SK-N-SH (cell line): ENCODE results near the gene TWNK.

Experiments
- EP300 ChIP-seq, 2 experiments: IDR thresholded peaks; 2 replicates each; pipeline versions ENCODE4 v1.4.0 to v1.6.1; 2012; ENCODE audit warnings: borderline replicate concordance in 1 of 2, low read depth in 1 of 2, low read length in 1 of 2
- EZH2phosphoT487 ChIP-seq: fragments of 200-600 bp; sonication (generic); IDR thresholded peaks from 2 replicates; pipeline ENCODE4 v1.6.1; 2017; ENCODE audit warnings: low read depth, mixed run types, mild to moderate bottlenecking, antibody characterized with exemption, moderate library complexity, borderline replicate concordance
- GABPA ChIP-seq: IDR thresholded peaks from 2 replicates; pipeline ENCODE4 v1.4.0; 2012; ENCODE audit warnings: low read depth, mild to moderate bottlenecking
- NFIC ChIP-seq: IDR thresholded peaks from 2 replicates; pipeline ENCODE4 v1.4.0; 2012; ENCODE audit warnings: borderline replicate concordance
- POLR2AphosphoS5 ChIP-seq: IDR thresholded peaks from 2 replicates; pipeline ENCODE4 v1.6.1; 2012; ENCODE audit warnings: low read depth, low read length
- RCOR1 ChIP-seq: fragments of 150-350 bp; IDR thresholded peaks from 2 replicates; pipeline ENCODE4 v1.6.1; 2017; ENCODE audit warnings: antibody characterized with exemption, low read length
- TCF12 ChIP-seq: IDR thresholded peaks from 2 replicates; pipeline ENCODE4 v1.4.0; 2012
- YY1 ChIP-seq: IDR thresholded peaks from 2 replicates; pipeline ENCODE4 v1.4.0; 2012; ENCODE audit warnings: low read depth, mild to moderate bottlenecking
- TF ChIP-seq, protein P1 (sequence below): fragments of 200-600 bp; sonication (generic); IDR thresholded peaks from 2 replicates; pipeline ENCODE4 v1.6.1; 2017; ENCODE audit warnings: antibody characterized with exemption, mild to moderate bottlenecking, moderate library complexity
- TF ChIP-seq, protein P2 (sequence below): IDR thresholded peaks from 2 replicates; pipeline ENCODE4 v1.4.0; 2012; ENCODE audit warnings: low read depth, borderline replicate concordance

DNA sequence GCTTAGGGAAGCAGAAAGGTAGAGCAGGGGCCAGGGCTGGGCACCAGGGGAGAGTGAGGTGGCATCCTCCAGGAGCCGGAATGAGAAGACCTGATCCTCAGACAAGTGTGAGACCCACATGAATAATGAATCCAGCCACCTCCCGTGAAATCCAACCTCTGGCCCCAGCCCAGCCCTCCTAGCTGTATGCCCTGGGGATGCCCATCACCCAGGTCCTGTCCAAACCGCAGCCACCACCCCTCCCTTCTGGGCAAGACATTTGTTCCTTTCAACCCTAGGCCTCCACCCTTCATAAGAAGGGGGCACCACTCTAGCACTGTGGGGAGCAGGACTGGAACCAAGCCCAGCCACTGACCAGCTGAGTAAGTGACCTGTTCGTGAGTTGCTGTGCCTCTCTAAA is 33.9 kb downstream of the TWNK start:
- TF ChIP-seq, protein P1, sequence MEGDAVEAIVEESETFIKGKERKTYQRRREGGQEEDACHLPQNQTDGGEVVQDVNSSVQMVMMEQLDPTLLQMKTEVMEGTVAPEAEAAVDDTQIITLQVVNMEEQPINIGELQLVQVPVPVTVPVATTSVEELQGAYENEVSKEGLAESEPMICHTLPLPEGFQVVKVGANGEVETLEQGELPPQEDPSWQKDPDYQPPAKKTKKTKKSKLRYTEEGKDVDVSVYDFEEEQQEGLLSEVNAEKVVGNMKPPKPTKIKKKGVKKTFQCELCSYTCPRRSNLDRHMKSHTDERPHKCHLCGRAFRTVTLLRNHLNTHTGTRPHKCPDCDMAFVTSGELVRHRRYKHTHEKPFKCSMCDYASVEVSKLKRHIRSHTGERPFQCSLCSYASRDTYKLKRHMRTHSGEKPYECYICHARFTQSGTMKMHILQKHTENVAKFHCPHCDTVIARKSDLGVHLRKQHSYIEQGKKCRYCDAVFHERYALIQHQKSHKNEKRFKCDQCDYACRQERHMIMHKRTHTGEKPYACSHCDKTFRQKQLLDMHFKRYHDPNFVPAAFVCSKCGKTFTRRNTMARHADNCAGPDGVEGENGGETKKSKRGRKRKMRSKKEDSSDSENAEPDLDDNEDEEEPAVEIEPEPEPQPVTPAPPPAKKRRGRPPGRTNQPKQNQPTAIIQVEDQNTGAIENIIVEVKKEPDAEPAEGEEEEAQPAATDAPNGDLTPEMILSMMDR = no peak
- TF ChIP-seq POLR2AphosphoS5 = no peak
- TF ChIP-seq EP300 (IDR thresholded peaks at IDR 0.05; ENCODE audit: borderline replicate concordance in 1 of 2, low read depth in 1 of 2, low read length in 1 of 2) = no peak
- TF ChIP-seq, protein P2, sequence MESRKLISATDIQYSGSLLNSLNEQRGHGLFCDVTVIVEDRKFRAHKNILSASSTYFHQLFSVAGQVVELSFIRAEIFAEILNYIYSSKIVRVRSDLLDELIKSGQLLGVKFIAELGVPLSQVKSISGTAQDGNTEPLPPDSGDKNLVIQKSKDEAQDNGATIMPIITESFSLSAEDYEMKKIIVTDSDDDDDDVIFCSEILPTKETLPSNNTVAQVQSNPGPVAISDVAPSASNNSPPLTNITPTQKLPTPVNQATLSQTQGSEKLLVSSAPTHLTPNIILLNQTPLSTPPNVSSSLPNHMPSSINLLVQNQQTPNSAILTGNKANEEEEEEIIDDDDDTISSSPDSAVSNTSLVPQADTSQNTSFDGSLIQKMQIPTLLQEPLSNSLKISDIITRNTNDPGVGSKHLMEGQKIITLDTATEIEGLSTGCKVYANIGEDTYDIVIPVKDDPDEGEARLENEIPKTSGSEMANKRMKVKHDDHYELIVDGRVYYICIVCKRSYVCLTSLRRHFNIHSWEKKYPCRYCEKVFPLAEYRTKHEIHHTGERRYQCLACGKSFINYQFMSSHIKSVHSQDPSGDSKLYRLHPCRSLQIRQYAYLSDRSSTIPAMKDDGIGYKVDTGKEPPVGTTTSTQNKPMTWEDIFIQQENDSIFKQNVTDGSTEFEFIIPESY = no peak
- no peak for TF ChIP-seq GABPA
- no peak for TF ChIP-seq YY1
- TF ChIP-seq NFIC = no peak
- no peak for TF ChIP-seq EZH2phosphoT487
- no peak for TF ChIP-seq RCOR1
- no peak for TF ChIP-seq TCF12
